H9 (cell line): ENCODE data around the gene SLC25A31. TPM values are rescaled to one million over a fixed set of nuclear protein-coding genes. Genes with fewer than 3 reads are reported as not detected.

ENCODE experiments used
- DNase-seq: peaks from one replicate; pipeline ENCODE4 v3.0.0-alpha.2; 2017
- H2AFZ ChIP-seq: one replicate; pipeline ENCODE4 v1.6.1; 2013; ENCODE audit warnings: mild to moderate bottlenecking, low read length, control low read depth, moderate library complexity
- H2AK5ac ChIP-seq: 2 replicates; pipeline ENCODE4 v1.6.1; 2013; ENCODE audit warnings: low read length, control low read depth, mixed read lengths; ENCODE audit not compliant: insufficient read length
- H2BK120ac ChIP-seq: one replicate; pipeline ENCODE4 v1.6.1; 2013; ENCODE audit warnings: low read depth, mild to moderate bottlenecking, low read length, control low read depth, inconsistent platforms; ENCODE audit not compliant: poor library complexity, severe bottlenecking
- H2BK12ac ChIP-seq: 2 replicates; pipeline ENCODE4 v1.6.1; 2013; ENCODE audit warnings: low read length, control low read depth, mixed read lengths, low read depth; ENCODE audit not compliant: insufficient read length
- H2BK15ac ChIP-seq: 2 replicates; pipeline ENCODE4 v1.6.1; 2013; ENCODE audit warnings: low read depth, low read length, control low read depth
- H2BK20ac ChIP-seq: one replicate; pipeline ENCODE4 v1.6.1; 2013; ENCODE audit warnings: low read depth, mild to moderate bottlenecking, low read length, control low read depth, inconsistent platforms; ENCODE audit not compliant: poor library complexity, severe bottlenecking
- H2BK5ac ChIP-seq: 2 replicates; pipeline ENCODE4 v1.6.1; 2013; ENCODE audit warnings: low read length, control low read depth, mixed read lengths; ENCODE audit not compliant: insufficient read length
- H3K14ac ChIP-seq: 2 replicates; pipeline ENCODE4 v1.6.1; 2013; ENCODE audit warnings: low read length, control low read depth; ENCODE audit not compliant: insufficient read depth
- H3K18ac ChIP-seq: 2 replicates; pipeline ENCODE4 v1.6.1; 2013; ENCODE audit warnings: low read depth, mild to moderate bottlenecking, mixed read lengths, low read length, control low read depth; ENCODE audit not compliant: insufficient read length
- H3K23ac ChIP-seq: 2 replicates; pipeline ENCODE4 v1.6.1; 2013; ENCODE audit warnings: low read length, control low read depth, mixed read lengths, low read depth; ENCODE audit not compliant: insufficient read length
- H3K23me2 ChIP-seq: 2 replicates; pipeline ENCODE4 v1.6.1; 2013; ENCODE audit warnings: low read depth, mild to moderate bottlenecking, mixed read lengths, low read length, control low read depth; ENCODE audit not compliant: insufficient read length, poor library complexity, severe bottlenecking
- H3K27ac ChIP-seq: 2 replicates; pipeline ENCODE4 v1.5.1; 2013; ENCODE audit warnings: low read length, control low read depth, mixed read lengths, low read depth; ENCODE audit not compliant: insufficient read length
- H3K27me3 ChIP-seq: 2 replicates; pipeline ENCODE4 v1.6.1; 2013; ENCODE audit warnings: low read length, control low read depth, inconsistent platforms; ENCODE audit not compliant: insufficient read depth
- H3K4ac ChIP-seq: 2 replicates; pipeline ENCODE4 v1.6.1; 2013; ENCODE audit warnings: low read depth, mild to moderate bottlenecking, control low read depth, inconsistent platforms, low read length, moderate library complexity
- H3K4me1 ChIP-seq: 2 replicates; pipeline ENCODE4 v1.6.1; 2013; ENCODE audit warnings: low read length, control low read depth, inconsistent platforms; ENCODE audit not compliant: insufficient read depth
- H3K4me2 ChIP-seq: 2 replicates; pipeline ENCODE4 v1.6.1; 2013; ENCODE audit warnings: low read length, control low read depth, mixed read lengths; ENCODE audit not compliant: insufficient read length, insufficient read depth
- H3K56ac ChIP-seq: 2 replicates; pipeline ENCODE4 v1.6.1; 2013; ENCODE audit warnings: low read depth, mild to moderate bottlenecking, mixed read lengths, low read length, control low read depth; ENCODE audit not compliant: insufficient read length
- H3K79me1 ChIP-seq: 2 replicates; pipeline ENCODE4 v1.6.1; 2013; ENCODE audit warnings: low read depth, mild to moderate bottlenecking, moderate library complexity, low read length, control low read depth, inconsistent platforms; ENCODE audit not compliant: insufficient read depth, poor library complexity, severe bottlenecking
- H3K79me2 ChIP-seq: 2 replicates; pipeline ENCODE4 v1.6.1; 2013; ENCODE audit warnings: low read length, control low read depth, inconsistent platforms; ENCODE audit not compliant: insufficient read depth
- H3K9ac ChIP-seq: 2 replicates; pipeline ENCODE4 v1.6.1; 2013; ENCODE audit warnings: low read length, control low read depth, mixed read lengths; ENCODE audit not compliant: insufficient read length; ENCODE audit errors: extremely low read depth
- H3K9me3 ChIP-seq: one replicate; pipeline ENCODE4 v1.6.1; 2013; ENCODE audit warnings: low read depth, low read length, inconsistent platforms; ENCODE audit not compliant: control insufficient read depth
- H3T11ph ChIP-seq: one replicate; pipeline ENCODE4 v1.6.1; 2013; ENCODE audit warnings: mild to moderate bottlenecking, low read length, control low read depth, inconsistent platforms
- H4K20me1 ChIP-seq: one replicate; pipeline ENCODE4 v1.6.1; 2013; ENCODE audit not compliant: control insufficient read depth, insufficient read length, insufficient read depth
- H4K5ac ChIP-seq: 2 replicates; pipeline ENCODE4 v1.6.1; 2013; ENCODE audit warnings: low read depth, mild to moderate bottlenecking, mixed read lengths, low read length, control low read depth; ENCODE audit not compliant: insufficient read length
- H4K8ac ChIP-seq: replicated peaks from 2 replicates; pipeline ENCODE4 v1.6.1; 2013; ENCODE audit warnings: low read length, control low read depth, mixed read lengths, low read depth; ENCODE audit not compliant: insufficient read length
- H4K91ac ChIP-seq: 2 replicates; pipeline ENCODE4 v1.6.1; 2013; ENCODE audit warnings: low read depth, mild to moderate bottlenecking, moderate library complexity, mixed read lengths, low read length, control low read depth; ENCODE audit not compliant: insufficient read length
- H3K27ac Mint-ChIP-seq, 3 experiments: 2 replicates in 2 of 3; 3 replicates in 1 of 3; pipeline ENCODE4 v1.8.0; 2020 to 2021; ENCODE audit warnings: mixed read lengths in 3 of 3, mild to moderate bottlenecking in 1 of 3, moderate library complexity in 1 of 3
- H3K27me3 Mint-ChIP-seq: 2 replicates; pipeline ENCODE4 v1.8.0; 2021; ENCODE audit warnings: low read depth, mild to moderate bottlenecking, moderate library complexity, mixed read lengths
- H3K36me3 Mint-ChIP-seq, 3 experiments: 2 replicates in 2 of 3; 3 replicates in 1 of 3; pipeline ENCODE4 v1.8.0; 2020 to 2021; ENCODE audit warnings: low read depth in 3 of 3, mixed read lengths in 3 of 3; ENCODE audit not compliant: insufficient read depth in 1 of 3
- H3K4me1 Mint-ChIP-seq, 2 experiments: 2 replicates each; pipeline ENCODE4 v1.8.0; 2020; ENCODE audit warnings: mixed read lengths in 2 of 2
- H3K4me3 Mint-ChIP-seq, 2 experiments: 2 replicates in 1 of 2; 3 replicates in 1 of 2; pipeline ENCODE4 v1.8.0; 2020 to 2021; ENCODE audit warnings: mild to moderate bottlenecking in 2 of 2, mixed read lengths in 2 of 2, moderate library complexity in 1 of 2
- H3K9me3 Mint-ChIP-seq, 2 experiments: 2 replicates in 1 of 2; 3 replicates in 1 of 2; pipeline ENCODE4 v1.8.0; 2020; ENCODE audit warnings: mild to moderate bottlenecking in 2 of 2, mixed read lengths in 2 of 2, moderate library complexity in 1 of 2
- CTCF ChIP-seq: fragments of 200-600 bp; sonication (generic); conservative IDR thresholded peaks from 3 replicates; pipeline ENCODE4 v1.8.0; 2021; ENCODE audit warnings: antibody characterized with exemption, mild to moderate bottlenecking
- WGBS: extraction: QIAGEN DNeasy Blood & Tissue Kit; methylation state at CpG from one replicate; pipeline ENCODE4 v1.1.7; 2013; ENCODE audit warnings: missing lambda C conversion rate, low lambda C conversion rate, mixed read lengths; ENCODE audit not compliant: insufficient read length; ENCODE audit errors: extremely low coverage; 5-methylcytosine and 5-hydroxymethylcytosine counted together
- total RNA-seq: library from RNA; stranded (reverse); gene quantifications from 2 replicates; pipeline ENCODE4 v1.2.1, GENCODE V29; 2021

SLC25A31 gene
- total RNA-seq, 1 experiment from 2014 or later, result not detected

GRCh38 chr4:127780598-127780997, 50.4 kb downstream of the SLC25A31 start:
- peaks cover 10% of the 10 kb centered on the region for H3K23me2 ChIP-seq
- H4K8ac ChIP-seq, result no peak overlapping the region
- no peaks in the 10 kb centered on the region for H3K79me1 ChIP-seq
- H3T11ph ChIP-seq, result no peak overlapping the region
- no peak overlapping the region for H3K9ac ChIP-seq
- H3K4me1 ChIP-seq, result no peaks in the 10 kb centered on the region; the same call in 1 of the 2 replicates
- no peak for TF ChIP-seq CTCF
- Mint-ChIP-seq H3K4me3 (no peak overlapping the region), H3K9me3 (peaks cover 0 to 6% of the 10 kb centered on the region in 2 experiments; a peak in 2 of 5 replicates), H3K4me1 (peaks cover 19 to 24% of the 10 kb centered on the region in 2 experiments), H3K36me3 (peaks cover 0 to 6% (median 0%) of the 10 kb centered on the region in 3 experiments; a peak in 4 of 7 replicates), H3K27ac (no peak overlapping the region), H3K27me3 (peaks cover 44% of the 10 kb centered on the region)
- no peaks in the 10 kb centered on the region for H3K9me3 ChIP-seq
- no peak for DNase-seq
- H2BK5ac ChIP-seq, result no peak overlapping the region
- no peak overlapping the region for H3K18ac ChIP-seq
- no peak overlapping the region for H2AFZ ChIP-seq
- no peak overlapping the region for H3K27ac ChIP-seq
- H3K23ac ChIP-seq, result no peak overlapping the region
- no peak overlapping the region for H3K4ac ChIP-seq
- no peak overlapping the region for H3K56ac ChIP-seq
- no peak overlapping the region for H3K14ac ChIP-seq
- no peak overlapping the region for H3K4me2 ChIP-seq
- no CpG with 5 or more reads among the region's 12 CpGs for WGBS
- no peak overlapping the region for H2AK5ac ChIP-seq
- no peak overlapping the region for H2BK12ac ChIP-seq
- H2BK15ac ChIP-seq, result no peak overlapping the region
- no peak overlapping the region for H4K5ac ChIP-seq
- no peak overlapping the region for H2BK20ac ChIP-seq
- no peaks in the 10 kb centered on the region for H4K20me1 ChIP-seq
- H4K91ac ChIP-seq, result no peak overlapping the region
- H3K27me3 ChIP-seq, result peaks cover 7% of the 10 kb centered on the region; the same call in 1 of the 2 replicates
- no peaks in the 10 kb centered on the region for H3K79me2 ChIP-seq
- H2BK120ac ChIP-seq, result no peak overlapping the region
